GM19193 (cell line): ENCODE results near the gene RBKS.

Experiments
- POLR2A ChIP-seq: IDR thresholded peaks from 4 replicates; pipeline ENCODE4 v1.6.1; 2011; ENCODE audit not compliant: insufficient read depth, insufficient read length; ENCODE audit errors: extremely low read depth

Gene RBKS

GRCh38 chr2:27752551-27753237 is 137.5 kb downstream of the RBKS start:
- no peak for TF ChIP-seq POLR2A

GRCh38 chr2:27751377-27751776 is 138.8 kb downstream of the RBKS start:
- TF ChIP-seq POLR2A, result no peak

GRCh38 chr2:27747827-27748352 is 142.3 kb downstream of the RBKS start:
- TF ChIP-seq POLR2A, result no peak

- no peak for TF ChIP-seq POLR2A
Observed at GRCh38 chr2:27746325-27746724, 143.9 kb downstream of the RBKS start.

GRCh38 chr2:27742571-27742970 is 147.6 kb downstream of the RBKS start:
- TF ChIP-seq POLR2A, result no peak

GRCh38 chr2:27741673-27742072 is 148.5 kb downstream of the RBKS start:
- no peak for TF ChIP-seq POLR2A

- TF ChIP-seq POLR2A, result no peak
Observed at GRCh38 chr2:27739058-27739373, 151.2 kb downstream of the RBKS start.

- no peak for TF ChIP-seq POLR2A
Observed at GRCh38 chr2:27738349-27739057, 151.7 kb downstream of the RBKS start.

GRCh38 chr2:27737676-27738348 is 152.4 kb downstream of the RBKS start:
- no peak for TF ChIP-seq POLR2A

GRCh38 chr2:27736890-27737204 is 153.3 kb downstream of the RBKS start:
- no peak for TF ChIP-seq POLR2A

GRCh38 chr2:27736031-27736889 is 153.9 kb downstream of the RBKS start:
- no peak for TF ChIP-seq POLR2A

GRCh38 chr2:27735263-27735904 is 154.8 kb downstream of the RBKS start:
- TF ChIP-seq POLR2A, result no peak

- TF ChIP-seq POLR2A, result no peak
Observed at GRCh38 chr2:27734305-27734704, 155.9 kb downstream of the RBKS start.
